Measurements from ENCODE around the gene MINAR2. TPM values are rescaled to one million over a fixed set of nuclear protein-coding genes. Genes with fewer than 3 reads are reported as not detected.

The MINAR2 gene
- not detected for total RNA-seq
- not detected for polyA plus RNA-seq
- long read RNA-seq, donor 1: 0 reads
- long read RNA-seq, donor 2: 0 reads
- long read RNA-seq, donor 3: 0 reads

- Histone ChIP-seq H3K36me3 (no peaks in the 10 kb centered on the region), H3K4me3 (no peak within 1 kb of the TSS), H3K4me1 (no peaks in the 10 kb centered on the region), H3K9me3 (no peaks in the 10 kb centered on the region), H3K27ac (no peak within 1 kb of the TSS), H3K27me3 (peaks cover 0 to 4% (median 0%) of the 10 kb centered on the region in 9 donors)
- ATAC-seq: no peak
- TF ChIP-seq CTCF (IDR thresholded peaks at IDR 0.05) (no peak), POLR2A (IDR thresholded peaks at IDR 0.05) (no peak)
- DNase-seq: no peak
- intact Hi-C loops (cut with DNase I): no loop called here
- WGBS, 4 donors: 80 to 87% (median 82%) methylated on average over 13 of the region's 13 CpGs
Observed at GRCh38 chr5:129747572-129748407, at the start of gene MINAR2. Gene MINAR2, plus strand, starts transcription at chr5:129748094. Its CDS starts 97 bp downstream, at chr5:129748191.

GRCh38 chr5:129698661-129699060, 49.2 kb upstream of the MINAR2 start:
- H3K27me3 ChIP-seq: no peaks in the 10 kb centered on the region
- TF ChIP-seq CTCF (IDR thresholded peaks at IDR 0.05) (no peak), POLR2A (IDR thresholded peaks at IDR 0.05) (no peak)
- no peak overlapping the region for H3K4me3 ChIP-seq
- H3K9me3 ChIP-seq: no peaks in the 10 kb centered on the region
- DNase-seq: no peak
- ATAC-seq: no peak
- H3K36me3 ChIP-seq: no peaks in the 10 kb centered on the region
- H3K4me1 ChIP-seq: no peaks in the 10 kb centered on the region
- H3K27ac ChIP-seq: no peak overlapping the region
- intact Hi-C loops (cut with DNase I): no loop called here

- H3K4me3 ChIP-seq: no peak overlapping the region
- intact Hi-C loops (cut with DNase I): no loop called here
- no peak for ATAC-seq
- WGBS, 4 donors: 55 to 78% (median 69%) methylated on average over 1 of the region's 1 CpG
- H3K9me3 ChIP-seq: no peaks in the 10 kb centered on the region
- H3K4me1 ChIP-seq: no peaks in the 10 kb centered on the region
- H3K27ac ChIP-seq: no peak overlapping the region
- no peaks in the 10 kb centered on the region for H3K27me3 ChIP-seq
- DNase-seq: no peak
- no peaks in the 10 kb centered on the region for H3K36me3 ChIP-seq
- TF ChIP-seq POLR2A (IDR thresholded peaks at IDR 0.05) (no peak), CTCF (IDR thresholded peaks at IDR 0.05) (no peak)
Observed at GRCh38 chr5:129716235-129716634, 31.7 kb upstream of the MINAR2 start.

GRCh38 chr5:129716651-129717050, 31.2 kb upstream of the MINAR2 start:
- WGBS, 4 donors: 76 to 84% (median 81%) methylated on average over 5 of the region's 5 CpGs
- TF ChIP-seq CTCF (IDR thresholded peaks at IDR 0.05): no peak
- no peak for TF ChIP-seq POLR2A (IDR thresholded peaks at IDR 0.05)
- Histone ChIP-seq H3K4me1 (no peaks in the 10 kb centered on the region), H3K27me3 (no peaks in the 10 kb centered on the region), H3K27ac (no peak overlapping the region), H3K36me3 (no peaks in the 10 kb centered on the region), H3K9me3 (no peaks in the 10 kb centered on the region), H3K4me3 (no peak overlapping the region)
- ATAC-seq (no peak), DNase-seq (no peak)
- intact Hi-C loops (cut with DNase I): no loop called here

All from heart left ventricle (tissue), 16 donors.